22Rv1 (cell line): ENCODE results near the gene RIPOR1.

Source experiments
- H3K27ac ChIP-seq: fragments of 450-650 bp; 2 replicates; pipeline ENCODE4 v1.5.1; 2017
- ZFX ChIP-seq: fragments of 450-650 bp; IDR thresholded peaks from 2 replicates; pipeline ENCODE4 v1.6.1; 2017; ENCODE audit warnings: antibody characterized with exemption, borderline replicate concordance
- TF ChIP-seq, protein P1 (sequence below): fragments of 450-650 bp; IDR thresholded peaks from 2 replicates; pipeline ENCODE4 v1.5.1; 2017; ENCODE audit warnings: mild to moderate bottlenecking

Gene RIPOR1

DNA sequence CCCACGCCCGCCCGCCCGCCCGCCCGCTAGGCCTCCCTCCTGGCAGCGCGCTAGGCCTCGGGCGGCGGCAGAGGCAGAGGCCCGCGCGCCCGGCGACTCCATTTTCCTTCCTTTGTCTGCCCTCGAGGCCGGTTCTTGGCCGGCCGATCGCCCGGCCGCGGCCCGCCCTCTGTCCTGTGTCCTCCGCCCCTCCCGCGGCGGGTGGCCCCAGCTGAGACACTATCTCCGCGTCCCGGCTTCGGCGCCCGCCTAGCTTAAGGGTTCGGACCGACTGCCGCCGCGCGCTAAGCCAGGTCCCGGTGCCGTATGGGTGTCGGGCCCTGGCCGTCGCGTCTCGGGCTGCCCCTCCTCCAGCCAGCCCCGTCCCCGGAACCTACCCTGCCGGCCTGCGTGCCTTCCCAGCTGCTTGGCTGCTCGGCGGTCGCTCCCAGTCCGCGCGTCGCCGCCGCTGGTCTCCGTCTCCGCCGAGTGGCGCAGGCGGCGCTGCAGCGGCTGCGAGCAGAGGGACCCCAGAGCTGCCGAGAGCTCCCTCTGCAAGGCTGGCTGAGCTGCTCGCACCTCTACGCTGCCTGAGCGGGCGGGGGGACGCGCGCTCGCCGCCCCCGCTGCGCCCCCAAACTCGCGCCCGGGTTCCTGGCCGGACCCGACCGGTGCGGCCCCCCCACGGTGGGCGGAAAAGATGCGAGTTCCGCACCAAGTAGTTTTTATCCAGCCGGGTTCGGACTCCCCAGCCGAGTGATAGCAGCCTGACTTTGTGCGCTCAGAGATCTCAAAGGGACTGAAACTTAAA, 34.5 kb downstream of the RIPOR1 start:
- TF ChIP-seq, protein P1, sequence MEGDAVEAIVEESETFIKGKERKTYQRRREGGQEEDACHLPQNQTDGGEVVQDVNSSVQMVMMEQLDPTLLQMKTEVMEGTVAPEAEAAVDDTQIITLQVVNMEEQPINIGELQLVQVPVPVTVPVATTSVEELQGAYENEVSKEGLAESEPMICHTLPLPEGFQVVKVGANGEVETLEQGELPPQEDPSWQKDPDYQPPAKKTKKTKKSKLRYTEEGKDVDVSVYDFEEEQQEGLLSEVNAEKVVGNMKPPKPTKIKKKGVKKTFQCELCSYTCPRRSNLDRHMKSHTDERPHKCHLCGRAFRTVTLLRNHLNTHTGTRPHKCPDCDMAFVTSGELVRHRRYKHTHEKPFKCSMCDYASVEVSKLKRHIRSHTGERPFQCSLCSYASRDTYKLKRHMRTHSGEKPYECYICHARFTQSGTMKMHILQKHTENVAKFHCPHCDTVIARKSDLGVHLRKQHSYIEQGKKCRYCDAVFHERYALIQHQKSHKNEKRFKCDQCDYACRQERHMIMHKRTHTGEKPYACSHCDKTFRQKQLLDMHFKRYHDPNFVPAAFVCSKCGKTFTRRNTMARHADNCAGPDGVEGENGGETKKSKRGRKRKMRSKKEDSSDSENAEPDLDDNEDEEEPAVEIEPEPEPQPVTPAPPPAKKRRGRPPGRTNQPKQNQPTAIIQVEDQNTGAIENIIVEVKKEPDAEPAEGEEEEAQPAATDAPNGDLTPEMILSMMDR: peak; percentile 36
- TF ChIP-seq ZFX: no peak
- H3K27ac ChIP-seq: peak overlapping the region; percentile 99

DNA sequence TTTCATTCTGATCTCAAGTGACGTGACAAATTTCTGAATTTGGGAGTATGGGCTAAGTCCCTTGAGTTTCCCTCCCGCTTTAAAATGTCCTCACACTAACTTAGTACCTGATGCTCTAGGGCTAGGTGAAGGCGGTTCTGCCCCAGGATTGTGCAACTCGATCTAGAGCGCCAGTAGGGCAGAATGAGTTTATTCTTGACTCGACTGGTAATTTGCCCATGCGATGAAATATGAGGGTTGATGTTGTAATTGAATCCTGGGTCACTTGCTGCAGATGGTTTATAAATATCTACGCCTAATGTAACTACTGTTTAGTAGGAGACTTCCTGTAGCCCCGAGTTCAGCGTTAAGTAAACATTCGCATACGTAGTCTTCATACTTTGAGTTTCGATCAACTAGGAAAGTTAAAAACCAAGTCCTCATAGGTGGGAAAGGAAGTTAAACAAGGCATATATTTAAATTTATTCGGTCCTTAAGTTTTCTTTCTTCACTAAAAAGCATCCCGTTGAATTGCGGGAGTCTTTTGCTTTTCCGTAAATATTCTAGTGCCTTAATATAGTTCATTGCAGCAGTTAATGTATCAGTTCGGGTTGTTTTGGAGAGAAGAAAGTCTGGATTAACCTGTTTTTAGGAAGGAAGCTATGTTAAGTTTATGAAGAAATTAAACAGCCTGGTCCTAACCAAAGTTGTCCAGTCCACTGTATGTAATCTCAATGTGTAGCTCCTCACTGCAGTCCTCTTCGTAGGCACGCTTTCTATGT, 35.3 kb downstream of the RIPOR1 start:
- peak overlapping the region; percentile 99 for H3K27ac ChIP-seq
- TF ChIP-seq ZFX: no peak
- TF ChIP-seq, protein P1: no peak

DNA sequence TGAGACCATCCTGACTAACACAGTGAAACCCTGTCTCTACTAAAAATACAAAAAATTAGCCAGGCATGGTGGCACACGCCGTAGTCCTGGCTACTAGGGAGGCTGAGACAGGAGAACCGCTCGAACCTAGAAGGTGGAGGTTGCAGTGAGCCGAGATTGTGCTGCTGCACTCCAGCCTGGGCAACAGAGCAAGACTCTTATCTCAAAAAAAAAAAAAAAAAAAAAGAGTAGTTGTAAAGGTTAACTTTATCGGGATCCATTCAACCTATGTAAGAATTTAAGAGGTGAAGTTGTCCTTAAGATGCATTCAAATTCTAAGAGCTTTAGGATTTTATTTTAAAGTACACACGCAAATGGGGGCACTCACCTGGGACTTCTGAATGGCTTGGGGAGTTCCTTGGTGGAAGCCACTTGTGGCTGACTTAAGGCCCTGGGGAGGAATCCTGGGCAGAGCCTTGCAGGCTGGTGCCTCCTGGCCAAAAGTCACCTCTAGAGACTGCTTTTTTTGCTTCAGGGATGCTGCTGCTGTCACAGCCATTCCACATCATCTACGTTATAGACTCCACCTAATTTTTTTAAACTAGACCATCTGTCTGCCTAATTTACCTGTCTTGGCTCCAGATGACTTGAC, 37.0 kb downstream of the RIPOR1 start:
- no peak overlapping the region for H3K27ac ChIP-seq
- TF ChIP-seq, protein P1: no peak
- TF ChIP-seq ZFX: no peak

DNA sequence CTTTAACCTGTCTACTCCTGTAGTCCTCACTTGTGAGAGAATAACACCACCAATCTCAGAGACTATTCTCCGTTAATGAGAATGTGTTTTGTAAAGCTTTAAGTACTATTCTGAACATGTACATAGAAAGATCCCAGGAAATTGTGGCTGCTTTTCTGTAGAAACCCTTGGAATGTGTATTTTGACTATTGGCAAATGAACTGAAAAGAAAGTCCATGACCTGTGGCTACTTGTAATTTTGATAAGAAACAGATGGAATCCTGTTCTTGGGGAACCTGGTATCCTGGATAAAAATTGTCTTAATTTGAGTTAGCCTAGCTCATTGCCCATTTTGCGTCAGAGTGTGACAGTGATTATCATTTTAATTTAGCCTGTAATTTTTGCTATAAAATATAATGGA, 42.8 kb downstream of the RIPOR1 start:
- no peak for TF ChIP-seq ZFX
- TF ChIP-seq, protein P1: no peak

DNA sequence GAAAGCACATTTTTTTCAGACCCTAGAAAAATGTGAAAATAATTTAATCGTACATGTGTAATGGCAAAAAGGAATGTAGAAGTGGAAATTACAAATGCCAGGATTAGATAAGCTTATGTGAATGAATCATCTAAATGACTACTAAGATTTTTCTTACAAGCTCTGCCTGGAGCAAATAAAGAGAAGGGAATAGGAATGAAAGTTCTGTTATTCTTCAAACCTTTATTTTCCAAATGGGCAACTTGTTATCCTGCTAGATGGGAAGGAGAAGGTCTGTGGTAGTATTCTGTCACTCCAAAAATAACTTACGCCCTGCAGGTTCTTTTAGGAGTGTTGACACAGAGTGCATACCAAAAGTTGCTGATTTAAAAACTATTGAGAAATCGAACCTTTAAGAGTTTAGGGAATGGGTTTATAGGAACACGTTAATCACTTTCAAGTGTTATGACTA, 43.4 kb downstream of the RIPOR1 start:
- H3K27ac ChIP-seq: no peak overlapping the region
- TF ChIP-seq, protein P1: no peak
- no peak for TF ChIP-seq ZFX

More for the DNA sequence above, 42.8 kb downstream of the RIPOR1 start:
- no peak overlapping the region for H3K27ac ChIP-seq

DNA sequence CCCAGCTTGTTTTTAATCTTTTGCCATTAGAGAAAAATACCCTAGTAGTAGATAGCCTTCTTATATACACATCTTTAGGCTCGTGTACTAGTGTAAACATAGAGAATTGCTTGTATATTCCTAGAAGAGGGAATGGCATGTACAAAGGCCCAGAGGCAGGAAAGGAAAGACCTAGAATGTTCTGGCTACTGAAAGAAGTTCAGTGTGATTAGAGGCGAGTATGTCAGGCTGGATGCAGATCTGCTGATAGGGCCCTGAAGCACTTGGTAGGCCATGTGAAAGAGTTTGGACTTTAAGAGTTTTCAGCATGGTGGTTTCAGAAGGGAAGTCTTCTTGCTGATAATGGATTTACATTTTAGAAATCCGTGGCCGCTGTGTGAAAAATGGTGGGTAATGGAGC, 51.1 kb downstream of the RIPOR1 start:
- peak overlapping the region; percentile 44 for H3K27ac ChIP-seq
- TF ChIP-seq, protein P1: no peak
- TF ChIP-seq ZFX: no peak
